Measurements from ENCODE around the gene NGFR.

NGFR gene

DNA sequence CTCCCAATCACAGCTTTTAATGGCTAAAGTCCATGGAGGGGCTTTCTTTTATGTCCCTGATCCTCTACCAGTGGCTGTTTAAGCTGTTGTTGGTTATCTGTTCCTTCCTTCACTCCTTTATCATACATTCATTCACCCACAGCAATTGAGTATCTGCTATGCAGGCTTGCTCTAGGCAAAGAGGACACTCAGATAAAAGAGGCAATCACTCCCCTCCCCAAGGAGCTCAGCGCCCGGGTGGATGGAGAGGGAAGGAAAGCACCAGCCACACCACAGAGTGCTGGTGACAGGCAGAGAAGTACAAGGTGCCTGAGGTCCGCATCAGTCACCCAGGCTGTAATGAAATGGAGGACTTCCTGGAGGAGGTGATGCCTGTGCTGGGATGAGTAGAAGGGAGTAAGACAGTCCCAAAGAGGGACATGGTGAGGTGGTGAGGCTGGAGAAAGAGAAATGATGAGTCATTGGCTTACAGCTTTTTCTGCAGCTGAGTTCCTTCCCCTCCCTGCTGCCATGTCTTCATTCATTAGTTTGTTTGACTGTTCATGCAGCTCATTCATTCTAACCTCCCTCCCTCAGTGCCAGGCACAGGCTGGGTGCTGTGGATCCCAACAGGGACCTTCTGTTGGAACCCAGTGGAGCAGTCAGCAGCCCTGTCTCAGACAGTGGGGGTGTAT lies 12.8 kb upstream of the NGFR start:
- H3K27me3 ChIP-seq (ENCODE audit: control insufficient read depth, insufficient read depth, low read length) = peaks cover 4% of the 10 kb centered on the region
- H2AFZ ChIP-seq = no peak overlapping the region
- no peaks in the 10 kb centered on the region for H3K9me3 ChIP-seq (ENCODE audit: control insufficient read depth, low read length)
- H3K4me1 ChIP-seq = peaks cover 5% of the 10 kb centered on the region
- H3K27ac ChIP-seq = no peak overlapping the region
- no peaks in the 10 kb centered on the region for H3K79me2 ChIP-seq
- no peak overlapping the region for H3K4me2 ChIP-seq (ENCODE audit: low read length)
- no peaks in the 10 kb centered on the region for H3K36me3 ChIP-seq (ENCODE audit: control insufficient read depth, insufficient read depth, low read length)
- no peak for TF ChIP-seq CTCF (IDR thresholded peaks at IDR 0.05)
- no peak overlapping the region for H3K9ac ChIP-seq
- H3K4me3 ChIP-seq (ENCODE audit: low read depth, low read length) = no peak overlapping the region

DNA sequence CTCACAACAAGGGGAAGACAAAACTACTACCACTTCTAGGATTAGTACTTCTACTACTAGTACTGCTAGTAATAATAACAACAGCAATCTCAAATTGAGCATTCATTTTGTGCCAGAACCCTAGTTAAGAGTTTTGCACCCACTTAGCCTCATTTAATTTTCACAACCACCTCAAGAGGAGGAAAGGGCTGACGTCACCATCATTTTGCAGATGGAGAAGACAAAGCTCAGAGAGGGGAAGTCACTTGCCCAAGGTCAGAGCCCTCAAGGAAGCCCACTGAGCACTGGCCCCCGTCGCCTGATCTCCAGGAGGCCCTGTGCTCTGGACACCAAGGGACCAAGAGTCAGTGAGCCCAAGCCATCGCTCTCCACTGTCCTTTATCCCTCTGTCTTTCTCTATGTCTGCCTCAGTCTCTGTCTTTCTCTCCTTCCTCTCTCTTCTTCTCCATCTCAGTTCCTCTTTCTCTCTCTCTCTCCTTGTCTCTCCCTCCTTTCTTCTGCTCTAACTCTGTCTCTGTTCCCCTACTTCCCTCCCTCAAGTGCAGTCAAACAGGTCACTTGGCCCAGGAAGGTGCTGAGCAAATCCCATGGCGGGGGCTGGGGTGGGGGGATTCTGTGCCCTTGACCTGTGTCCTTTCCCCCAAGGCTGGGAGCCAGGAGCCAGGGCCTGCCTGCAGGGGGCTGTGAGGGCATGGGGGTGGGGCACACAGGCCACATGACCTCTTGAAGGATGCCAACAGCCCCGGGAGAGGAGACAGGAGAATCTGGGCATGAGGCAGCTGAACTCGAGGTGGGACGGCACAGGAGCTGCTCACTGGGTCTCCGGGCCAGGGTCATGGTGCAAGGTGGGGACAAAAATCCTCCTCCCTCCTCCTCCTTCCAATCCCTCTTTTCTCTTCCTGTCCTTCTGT lies 11.2 kb upstream of the NGFR start:
- no peak overlapping the region for H3K4me3 ChIP-seq (ENCODE audit: low read depth, low read length)
- no peak overlapping the region for H3K4me2 ChIP-seq (ENCODE audit: low read length)
- H3K79me2 ChIP-seq = no peaks in the 10 kb centered on the region
- H3K4me1 ChIP-seq = peaks cover 5% of the 10 kb centered on the region
- no peak for TF ChIP-seq CTCF (IDR thresholded peaks at IDR 0.05)
- no peaks in the 10 kb centered on the region for H3K36me3 ChIP-seq (ENCODE audit: control insufficient read depth, insufficient read depth, low read length)
- H3K27me3 ChIP-seq (ENCODE audit: control insufficient read depth, insufficient read depth, low read length) = peaks cover 4% of the 10 kb centered on the region
- no peak overlapping the region for H3K27ac ChIP-seq
- no peaks in the 10 kb centered on the region for H3K9me3 ChIP-seq (ENCODE audit: control insufficient read depth, low read length)
- no peak overlapping the region for H3K9ac ChIP-seq
- no peak overlapping the region for H2AFZ ChIP-seq

DNA sequence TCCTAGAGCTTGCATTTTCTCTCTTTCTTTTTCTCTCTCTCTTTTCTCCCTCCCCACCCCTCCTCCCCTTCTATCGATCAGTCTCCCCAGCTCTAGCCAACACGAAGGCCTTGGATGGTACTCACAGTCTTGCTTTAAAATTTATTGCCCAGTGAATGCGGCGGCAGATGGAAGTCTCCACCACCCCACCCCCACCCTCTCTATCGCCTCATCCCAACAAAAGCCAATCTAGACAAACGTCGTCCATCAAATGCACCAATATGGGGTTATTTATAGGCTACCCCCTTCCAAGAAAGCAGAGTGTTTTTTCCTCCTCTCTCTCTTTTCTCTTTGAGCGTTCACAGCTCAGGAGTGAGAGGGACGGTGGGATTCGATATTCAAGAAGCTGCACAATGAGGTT lies 10.5 kb upstream of the NGFR start:
- H3K27ac ChIP-seq = no peak overlapping the region
- no peaks in the 10 kb centered on the region for H3K79me2 ChIP-seq
- TF ChIP-seq CTCF (IDR thresholded peaks at IDR 0.05) = no peak
- H3K27me3 ChIP-seq (ENCODE audit: control insufficient read depth, insufficient read depth, low read length) = peaks cover 4% of the 10 kb centered on the region
- no peak overlapping the region for H2AFZ ChIP-seq
- peaks cover 5% of the 10 kb centered on the region for H3K4me1 ChIP-seq
- no peak overlapping the region for H3K4me3 ChIP-seq (ENCODE audit: low read depth, low read length)
- H3K9me3 ChIP-seq (ENCODE audit: control insufficient read depth, low read length) = no peaks in the 10 kb centered on the region
- no peak overlapping the region for H3K4me2 ChIP-seq (ENCODE audit: low read length)
- no peaks in the 10 kb centered on the region for H3K36me3 ChIP-seq (ENCODE audit: control insufficient read depth, insufficient read depth, low read length)
- no peak overlapping the region for H3K9ac ChIP-seq

GRCh38 chr17:49486012-49486641 lies 9.0 kb upstream of the NGFR start:
- H3K79me2 ChIP-seq = no peaks in the 10 kb centered on the region
- H3K9me3 ChIP-seq (ENCODE audit: control insufficient read depth, low read length) = no peaks in the 10 kb centered on the region
- no peak for TF ChIP-seq CTCF (IDR thresholded peaks at IDR 0.05)
- H3K4me2 ChIP-seq (ENCODE audit: low read length) = no peak overlapping the region
- peaks cover 5% of the 10 kb centered on the region for H3K4me1 ChIP-seq
- no peak overlapping the region for H3K4me3 ChIP-seq (ENCODE audit: low read depth, low read length)
- no peak overlapping the region for H3K9ac ChIP-seq
- peaks cover 4% of the 10 kb centered on the region for H3K27me3 ChIP-seq (ENCODE audit: control insufficient read depth, insufficient read depth, low read length)
- H3K36me3 ChIP-seq (ENCODE audit: control insufficient read depth, insufficient read depth, low read length) = no peaks in the 10 kb centered on the region
- H3K27ac ChIP-seq = no peak overlapping the region
- peak overlapping the region; percentile 38 for H2AFZ ChIP-seq

All from parathyroid adenoma (tissue), 2 donors.